HG03432 (cell line): Measurements from ENCODE around the gene NOXA1.

Experiments
- ATAC-seq: cut with Tn5 transposase; IDR thresholded peaks from one replicate; pipeline ENCODE4 v1.9.1; 2021; ENCODE audit warnings: mild to moderate bottlenecking, moderate library complexity; ENCODE audit not compliant: unreplicated experiment

Gene NOXA1

GRCh38 chr9:137452761-137453642 lies 29.8 kb downstream of the NOXA1 start:
- no peak for ATAC-seq

- peak; percentile 31 for ATAC-seq
Measured at GRCh38 chr9:137453643-137454081, 30.5 kb downstream of the NOXA1 start.

- no peak for ATAC-seq
Measured at GRCh38 chr9:137454145-137454596, 31.0 kb downstream of the NOXA1 start.

GRCh38 chr9:137454597-137455358 lies 31.6 kb downstream of the NOXA1 start:
- ATAC-seq, result no peak

- no peak for ATAC-seq
Measured at GRCh38 chr9:137455359-137455991, 32.3 kb downstream of the NOXA1 start.

GRCh38 chr9:137456061-137456863 lies 33.1 kb downstream of the NOXA1 start:
- no peak for ATAC-seq

GRCh38 chr9:137456864-137457405 lies 33.7 kb downstream of the NOXA1 start:
- no peak for ATAC-seq

- no peak for ATAC-seq
Measured at GRCh38 chr9:137457406-137458193, 34.4 kb downstream of the NOXA1 start.

GRCh38 chr9:137458194-137459151 lies 35.3 kb downstream of the NOXA1 start:
- ATAC-seq, result peak; percentile 18

- peak; percentile 64 for ATAC-seq
Measured at GRCh38 chr9:137459152-137459600, 36.0 kb downstream of the NOXA1 start, which contains the start of gene NSMF. TSS of gene NSMF (minus strand) at chr9:137459334. CDS start at chr9:137459102, 232 bp downstream.

- ATAC-seq, result no peak
Measured at GRCh38 chr9:137459601-137460362, 36.6 kb downstream of the NOXA1 start.

GRCh38 chr9:137460363-137461315 lies 37.4 kb downstream of the NOXA1 start:
- ATAC-seq, result no peak

- no peak for ATAC-seq
Measured at GRCh38 chr9:137461316-137461662, 38.1 kb downstream of the NOXA1 start.

- ATAC-seq, result peak; percentile 42
Measured at GRCh38 chr9:137461663-137462395, 38.6 kb downstream of the NOXA1 start.

GRCh38 chr9:137462396-137462985 lies 39.3 kb downstream of the NOXA1 start:
- no peak for ATAC-seq
